Renal cortical epithelial cell (primary cell): ENCODE results near the gene ALPK3. TPM values are rescaled to one million over a fixed set of nuclear protein-coding genes. Genes with fewer than 3 reads are reported as not detected.

ENCODE experiments used
- DNase-seq: peaks from one replicate; pipeline ENCODE4 v3.0.0-alpha.2; 2011; ENCODE audit warnings: low read depth
- total RNA-seq: library from RNA; depleted of rRNA; stranded (reverse); fragments of >200 nt; gene quantifications from 2 replicates; pipeline ENCODE4 v1.2.3, GENCODE V29; 2014

ALPK3 gene
- total RNA-seq, 1 donor from 2014 or later, result 79.8 TPM

- no peak for DNase-seq
Measured at GRCh38 chr15:84922530-84922929, 105.4 kb downstream of the ALPK3 start.

Other genes with a start within 250 kb of the ALPK3 start
- 8.9 and 17.5 TPM in 2 replicates for gene ZSCAN2, start 216.3 kb upstream of the ALPK3 start, total RNA-seq
- 34.8 and 35.8 TPM in 2 replicates for gene WDR73, start 163.1 kb upstream of the ALPK3 start, total RNA-seq
- gene NMB, start 159.2 kb upstream of the ALPK3 start, total RNA-seq, result 4.2 and 8.7 TPM in 2 replicates
- 291 and 378 TPM in 2 replicates for gene SEC11A, start 101.2 kb upstream of the ALPK3 start, total RNA-seq
- 2.4 and 16.8 TPM in 2 replicates for gene ZNF592, start 68.8 kb upstream of the ALPK3 start, total RNA-seq
- 0.15 TPM in 1 of 2 replicates, not detected in the other for gene SLC28A1, start 67.3 kb downstream of the ALPK3 start, total RNA-seq
- gene PDE8A, start 164.5 kb downstream of the ALPK3 start, total RNA-seq, result 23.8 and 36.7 TPM in 2 replicates